GM12878 (cell line): ENCODE measurements around the gene TMX4. TPM values are rescaled to one million over a fixed set of nuclear protein-coding genes. Genes with fewer than 3 reads are reported as not detected.
A peak's percentile ranks its signal among the peaks of the same experiment; 100 is the strongest.

Experiments used
- ATAC-seq: fragments of 200-7000 bp; cut with Tn5 transposase; 3 replicates; pipeline ENCODE4 v1.9.1; 2020; ENCODE audit warnings: mild to moderate bottlenecking, moderate library complexity
- BruUV-seq: library from RNA; stranded (reverse); fragments of 400-500 nt; replicated peaks from 2 replicates; lab custom pipeline; 2021; lab: Mats Ljungman, UMichigan
- CTCF ChIA-PET: fragments of 300-600 bp; sonication (Branson Sonifier 250); formaldehyde crosslinking; extraction: SDS; loops from one replicate; lab custom pipeline; 2021; ENCODE audit warnings: inconsistent platforms; lab: Yijun Ruan, JAX
- POLR2A ChIA-PET: fragments of 350-600 bp; formaldehyde crosslinking; extraction: SDS; loops from one replicate; lab custom pipeline; 2021; ENCODE audit warnings: inconsistent platforms; lab: Charles Lee
- RAD21 ChIA-PET: fragments of 300-600 bp; sonication (Branson Sonifier 250); formaldehyde crosslinking; loops from one replicate; lab custom pipeline; 2023; ENCODE audit warnings: antibody characterized with exemption; ENCODE audit not compliant: unreplicated experiment; lab: Charles Lee
- SMC1A ChIA-PET: fragments of 300-600 bp; sonication (Branson Sonifier 250); formaldehyde crosslinking; loops from one replicate; lab custom pipeline; 2023; ENCODE audit not compliant: unreplicated experiment, uncharacterized antibody; lab: Charles Lee
- DNase-seq: peaks from one replicate; pipeline ENCODE4 v3.0.0-alpha.2; 2011; ENCODE audit warnings: low read depth, low spot score
- FAIRE-seq: peaks from 3 replicates; lab custom pipeline; 2011; peaks lifted over from hg19 to GRCh38; lab: Jason Lieb, UNC
- H2AFZ ChIP-seq: 2 replicates; pipeline ENCODE4 v1.6.0; 2011; ENCODE audit warnings: low read depth, low read length, control low read depth; ENCODE audit not compliant: control insufficient read depth
- H3K27ac ChIP-seq: 2 replicates; pipeline ENCODE4 v1.5.1; 2011; ENCODE audit warnings: control low read depth; ENCODE audit not compliant: control insufficient read depth, insufficient read depth
- H3K27me3 ChIP-seq, 2 experiments: replicated peaks in 1 of 2; 2 replicates each; pipeline versions ENCODE4 v1.6.0 to v1.6.1; 2011; ENCODE audit warnings: low read length in 1 of 2; ENCODE audit not compliant: control insufficient read depth in 2 of 2, insufficient read depth in 2 of 2
- H3K36me3 ChIP-seq, 2 experiments: 2 replicates each; pipeline ENCODE4 v1.5.1; 2011; ENCODE audit warnings: low read length in 1 of 2; ENCODE audit not compliant: control insufficient read depth in 2 of 2, insufficient read depth in 2 of 2
- H3K4me1 ChIP-seq: 2 replicates; pipeline ENCODE4 v1.6.1; 2011; ENCODE audit warnings: mild to moderate bottlenecking, low read length, moderate library complexity, mixed read lengths; ENCODE audit not compliant: control insufficient read depth, insufficient read depth
- H3K4me2 ChIP-seq: 2 replicates; pipeline ENCODE4 v1.6.0; 2011; ENCODE audit warnings: control low read depth; ENCODE audit not compliant: control insufficient read depth, insufficient read depth
- H3K4me3 ChIP-seq: fragments of 200-600 bp; sonication (generic); 2 replicates; pipeline ENCODE4 v1.5.1; 2016
- H3K79me2 ChIP-seq: 2 replicates; pipeline ENCODE4 v1.6.0; 2011; ENCODE audit warnings: low read length; ENCODE audit not compliant: control insufficient read depth, insufficient read depth
- H3K9ac ChIP-seq: 2 replicates; pipeline ENCODE4 v1.8.0; 2011; ENCODE audit warnings: low read length, control low read depth, mixed read lengths; ENCODE audit not compliant: control insufficient read depth, insufficient read depth
- H3K9me3 ChIP-seq: replicated peaks from 3 replicates; pipeline ENCODE4 v1.5.1; 2011; ENCODE audit warnings: mild to moderate bottlenecking, low read length; ENCODE audit not compliant: control insufficient read depth, insufficient read depth
- H4K20me1 ChIP-seq: 2 replicates; pipeline ENCODE4 v1.6.0; 2011; ENCODE audit not compliant: control insufficient read depth, insufficient read depth
- CHD1 ChIP-seq: IDR thresholded peaks from 2 replicates; pipeline ENCODE4 v1.6.1; 2012; ENCODE audit warnings: low read depth, low read length, improper control_type of control experiment
- CHD2 ChIP-seq: IDR thresholded peaks from 2 replicates; pipeline ENCODE4 v1.6.1; 2011; ENCODE audit warnings: low read depth, low read length, improper control_type of control experiment, borderline replicate concordance
- JUNB ChIP-seq: IDR thresholded peaks from 2 replicates; pipeline ENCODE4 v1.6.1; 2016; ENCODE audit warnings: antibody characterized with exemption, mild to moderate bottlenecking
- POU2F2 ChIP-seq: IDR thresholded peaks from 3 replicates; pipeline ENCODE4 v1.6.1; 2011; ENCODE audit warnings: low read depth, mild to moderate bottlenecking, low read length, borderline replicate concordance
- SMARCA5 ChIP-seq: fragments of 450-650 bp; IDR thresholded peaks from 2 replicates; pipeline ENCODE4 v1.6.1; 2017; ENCODE audit warnings: mild to moderate bottlenecking
- TCF3 ChIP-seq: IDR thresholded peaks from 2 replicates; pipeline ENCODE4 v1.6.1; 2012; ENCODE audit warnings: low read depth, mild to moderate bottlenecking, low read length, borderline replicate concordance; ENCODE audit not compliant: insufficient read depth
- YY1 ChIP-seq: IDR thresholded peaks from 2 replicates; pipeline ENCODE4 v1.6.1; 2011; ENCODE audit warnings: low read depth, mild to moderate bottlenecking, low read length
- ZNF217 ChIP-seq: fragments of 450-650 bp; IDR thresholded peaks from 2 replicates; pipeline ENCODE4 v1.6.1; 2017; ENCODE audit warnings: antibody characterized with exemption, mild to moderate bottlenecking
- ZNF274 ChIP-seq: IDR thresholded peaks from one replicate; pipeline ENCODE4 v1.8.0; 2011; ENCODE audit not compliant: insufficient read length, insufficient read depth
- WGBS: methylation state at CpG from one replicate; pipeline ENCODE4 v1.1.6; 2016; ENCODE audit warnings: low lambda C conversion rate; ENCODE audit not compliant: insufficient replicate concordance, insufficient coverage; ENCODE audit errors: missing lambda C conversion rate; 5-methylcytosine and 5-hydroxymethylcytosine counted together
- in situ Hi-C: fragments of 300-500 bp; cut with MboI; formaldehyde crosslinking; loops from 9 replicates; pipeline ENCODE4 v1.14.3; 2018; ENCODE audit warnings: mixed read lengths
- intact Hi-C: fragments of 100-400 bp; cut with micrococcal nuclease; formaldehyde crosslinking; loops from one replicate; pipeline ENCODE4 v1.14.2; 2022; ENCODE audit not compliant: unreplicated experiment
- polyA plus RNA-seq, 11 experiments: library from polyadenylated mRNA; depleted of rRNA in 4 of 11; unstranded in 6 of 11; stranded (reverse) in 5 of 11; fragments of >200 nt; fragmentation: Nextera tagmentation in 4 of 11; fragmentation: Illumina TruSeq in 1 of 11; extraction: Ambion mirVana in 4 of 11; extraction: Trizol in 1 of 11; gene quantifications; 1 replicate in 1 of 11; 2 replicates in 10 of 11; pipeline versions ENCODE4 v1.2.1 to v1.2.3, GENCODE V29; 2011 to 2016; ENCODE audit warnings: inconsistent platforms in 2 of 11, missing spikeins in 2 of 11, low read depth in 1 of 11
- total RNA-seq, 4 experiments: library from RNA; depleted of rRNA in 3 of 4; stranded (reverse); fragments of >200 nt in 3 of 4; fragmentation: Illumina TruSeq in 1 of 4; extraction: Trizol in 1 of 4; gene quantifications; 2 replicates each; pipeline versions ENCODE4 v1.2.1 to v1.2.3, GENCODE V29; 2013 to 2021
- TF ChIP-seq, protein P1 (sequence below): fragments of 450-650 bp; IDR thresholded peaks from 2 replicates; pipeline ENCODE4 v1.6.1; 2017; ENCODE audit warnings: mild to moderate bottlenecking, moderate library complexity

Gene TMX4
- total and polyA plus RNA-seq, 10 of the 15 experiments (the other 5 are each of a cell fraction or from before 2014, with no cell fraction given) = 3.9 to 19.9 (median 11.1) TPM

DNA sequence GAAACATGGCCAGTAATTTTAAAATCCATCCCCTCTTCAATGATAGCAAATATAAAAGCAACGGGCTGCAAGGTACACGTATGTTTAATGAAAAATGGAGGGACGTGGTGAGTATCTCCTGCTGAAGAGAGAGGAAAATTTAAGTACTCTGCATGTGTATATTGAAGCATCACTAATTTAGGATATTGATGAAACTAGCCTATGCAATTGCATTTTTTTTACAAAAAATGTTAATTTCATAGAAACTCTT, 362 bp upstream of the TMX4 start:
- H3K4me2 ChIP-seq = peak overlapping the region; percentile 72
- intact Hi-C loops (loop anchor here (10.0 kb wide), 1 partner anchor 205 kb away; no protein-coding TSS in a partner anchor), in situ Hi-C loops (no loop called here)
- RAD21 ChIA-PET = interaction anchor here (2.2 kb wide), 1 partner anchor 84 kb away, joined by 8 read pairs; no protein-coding TSS in a partner anchor
- DNase-seq (no peak), ATAC-seq (no peak), FAIRE-seq (no peak)
- H3K79me2 ChIP-seq = peaks cover 1% of the 10 kb centered on the region; the same call in 1 of the 2 replicates
- H3K4me3 ChIP-seq = peak overlapping the region; percentile 70
- SMC1A ChIA-PET = interaction anchor here (1.0 to 1.8 kb wide), 3 partner anchors 24 to 85 kb away, joined by 3 to 10 read pairs (median 4); no protein-coding TSS in a partner anchor
- peak overlapping the region; percentile 82; the same call in 1 of the 2 replicates for H3K9ac ChIP-seq
- H4K20me1 ChIP-seq = no peaks in the 10 kb centered on the region
- H3K27ac ChIP-seq = peak overlapping the region; percentile 21; the same call in 1 of the 2 replicates
- CTCF ChIA-PET = interaction anchor here (1.0 to 2.2 kb wide), 3 partner anchors 10 to 84 kb away, joined by 3 to 8 read pairs (median 7); no protein-coding TSS in a partner anchor
- BruUV-seq = no TSS peak
- TF ChIP-seq SMARCA5 = 0 out of 2 replicates have a peak, but pooled peaks have one; percentile 13
- no peak for TF ChIP-seq YY1
- WGBS = 0% methylated on average over 3 of the region's 3 CpGs
- H3K27me3 ChIP-seq = no peaks in the 10 kb centered on the region
- no peaks in the 10 kb centered on the region for H3K9me3 ChIP-seq
- peak overlapping the region; percentile 92 for H2AFZ ChIP-seq
- POLR2A ChIA-PET = interaction anchor here (1.0 kb wide), 1 partner anchor 10 kb away, joined by 3 read pairs; no protein-coding TSS in a partner anchor
- peaks cover 12% of the 10 kb centered on the region for H3K4me1 ChIP-seq
- H3K36me3 ChIP-seq = no peaks in the 10 kb centered on the region

DNA sequence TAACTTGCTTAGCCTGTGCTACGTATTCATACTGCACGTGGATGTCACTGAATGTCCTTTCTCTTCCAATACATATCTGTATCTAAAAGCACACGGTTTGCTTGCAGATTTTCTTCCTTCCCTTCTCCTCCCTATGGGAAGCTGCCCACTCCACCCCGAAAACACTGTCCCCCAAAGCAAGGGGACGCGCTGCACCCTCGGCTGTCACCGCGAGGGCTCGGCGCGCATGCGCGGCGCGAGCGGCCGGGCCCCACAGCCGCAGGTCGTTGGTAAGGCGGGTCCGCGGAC, 659 bp downstream of the TMX4 start:
- in situ Hi-C loops = no loop called here
- BruUV-seq = no TSS peak
- DNase-seq (peak; percentile 45), ATAC-seq (peak; percentile 79), FAIRE-seq (peak; percentile 79)
- peak overlapping the region; percentile 70 for H3K4me3 ChIP-seq
- CTCF ChIA-PET = interaction anchor here (1.0 to 1.8 kb wide), 2 partner anchors 15 to 83 kb away, joined by 3 to 8 read pairs; no protein-coding TSS in a partner anchor
- no peaks in the 10 kb centered on the region for H3K36me3 ChIP-seq
- H3K27ac ChIP-seq = peak overlapping the region; percentile 74
- POLR2A ChIA-PET = no interaction called here
- SMC1A ChIA-PET = no interaction called here
- no peaks in the 10 kb centered on the region for H3K9me3 ChIP-seq
- H3K9ac ChIP-seq = peak overlapping the region; percentile 82
- intact Hi-C loops = no loop called here
- RAD21 ChIA-PET = interaction anchor here (2.2 kb wide), 1 partner anchor 83 kb away, joined by 8 read pairs; no protein-coding TSS in a partner anchor
- no peaks in the 10 kb centered on the region for H4K20me1 ChIP-seq
- H3K4me1 ChIP-seq = peaks cover 12% of the 10 kb centered on the region
- no peaks in the 10 kb centered on the region for H3K27me3 ChIP-seq
- peak overlapping the region; percentile 92 for H2AFZ ChIP-seq
- 3% methylated on average over 21 of the region's 23 CpGs for WGBS
- H3K79me2 ChIP-seq = peaks cover 1% of the 10 kb centered on the region; the same call in 1 of the 2 replicates
- H3K4me2 ChIP-seq = peak overlapping the region; percentile 72
- TF ChIP-seq TCF3 (0 out of 2 replicates have a peak, but pooled peaks have one; percentile 3), ZNF274 (no peak), JUNB (no peak), ZNF217 (no peak), POU2F2 (no peak), CHD2 (0 out of 2 replicates have a peak, but pooled peaks have one; percentile 37), CHD1 (no peak)
- TF ChIP-seq, protein P1, sequence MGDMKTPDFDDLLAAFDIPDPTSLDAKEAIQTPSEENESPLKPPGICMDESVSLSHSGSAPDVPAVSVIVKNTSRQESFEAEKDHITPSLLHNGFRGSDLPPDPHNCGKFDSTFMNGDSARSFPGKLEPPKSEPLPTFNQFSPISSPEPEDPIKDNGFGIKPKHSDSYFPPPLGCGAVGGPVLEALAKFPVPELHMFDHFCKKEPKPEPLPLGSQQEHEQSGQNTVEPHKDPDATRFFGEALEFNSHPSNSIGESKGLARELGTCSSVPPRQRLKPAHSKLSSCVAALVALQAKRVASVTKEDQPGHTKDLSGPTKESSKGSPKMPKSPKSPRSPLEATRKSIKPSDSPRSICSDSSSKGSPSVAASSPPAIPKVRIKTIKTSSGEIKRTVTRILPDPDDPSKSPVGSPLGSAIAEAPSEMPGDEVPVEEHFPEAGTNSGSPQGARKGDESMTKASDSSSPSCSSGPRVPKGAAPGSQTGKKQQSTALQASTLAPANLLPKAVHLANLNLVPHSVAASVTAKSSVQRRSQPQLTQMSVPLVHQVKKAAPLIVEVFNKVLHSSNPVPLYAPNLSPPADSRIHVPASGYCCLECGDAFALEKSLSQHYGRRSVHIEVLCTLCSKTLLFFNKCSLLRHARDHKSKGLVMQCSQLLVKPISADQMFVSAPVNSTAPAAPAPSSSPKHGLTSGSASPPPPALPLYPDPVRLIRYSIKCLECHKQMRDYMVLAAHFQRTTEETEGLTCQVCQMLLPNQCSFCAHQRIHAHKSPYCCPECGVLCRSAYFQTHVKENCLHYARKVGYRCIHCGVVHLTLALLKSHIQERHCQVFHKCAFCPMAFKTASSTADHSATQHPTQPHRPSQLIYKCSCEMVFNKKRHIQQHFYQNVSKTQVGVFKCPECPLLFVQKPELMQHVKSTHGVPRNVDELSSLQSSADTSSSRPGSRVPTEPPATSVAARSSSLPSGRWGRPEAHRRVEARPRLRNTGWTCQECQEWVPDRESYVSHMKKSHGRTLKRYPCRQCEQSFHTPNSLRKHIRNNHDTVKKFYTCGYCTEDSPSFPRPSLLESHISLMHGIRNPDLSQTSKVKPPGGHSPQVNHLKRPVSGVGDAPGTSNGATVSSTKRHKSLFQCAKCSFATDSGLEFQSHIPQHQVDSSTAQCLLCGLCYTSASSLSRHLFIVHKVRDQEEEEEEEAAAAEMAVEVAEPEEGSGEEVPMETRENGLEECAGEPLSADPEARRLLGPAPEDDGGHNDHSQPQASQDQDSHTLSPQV = no peak
